HG03521 (cell line): ENCODE results near the gene ZNF318.
"Not testable (repeated sequence)": the region's sequence is repeated elsewhere in the genome, so short reads cannot be mapped to it uniquely, and the experiment has no call there.

Source experiments
- ATAC-seq: cut with Tn5 transposase; IDR thresholded peaks from one replicate; pipeline ENCODE4 v1.9.1; 2021; ENCODE audit warnings: mild to moderate bottlenecking, moderate library complexity; ENCODE audit not compliant: unreplicated experiment

Gene ZNF318

DNA sequence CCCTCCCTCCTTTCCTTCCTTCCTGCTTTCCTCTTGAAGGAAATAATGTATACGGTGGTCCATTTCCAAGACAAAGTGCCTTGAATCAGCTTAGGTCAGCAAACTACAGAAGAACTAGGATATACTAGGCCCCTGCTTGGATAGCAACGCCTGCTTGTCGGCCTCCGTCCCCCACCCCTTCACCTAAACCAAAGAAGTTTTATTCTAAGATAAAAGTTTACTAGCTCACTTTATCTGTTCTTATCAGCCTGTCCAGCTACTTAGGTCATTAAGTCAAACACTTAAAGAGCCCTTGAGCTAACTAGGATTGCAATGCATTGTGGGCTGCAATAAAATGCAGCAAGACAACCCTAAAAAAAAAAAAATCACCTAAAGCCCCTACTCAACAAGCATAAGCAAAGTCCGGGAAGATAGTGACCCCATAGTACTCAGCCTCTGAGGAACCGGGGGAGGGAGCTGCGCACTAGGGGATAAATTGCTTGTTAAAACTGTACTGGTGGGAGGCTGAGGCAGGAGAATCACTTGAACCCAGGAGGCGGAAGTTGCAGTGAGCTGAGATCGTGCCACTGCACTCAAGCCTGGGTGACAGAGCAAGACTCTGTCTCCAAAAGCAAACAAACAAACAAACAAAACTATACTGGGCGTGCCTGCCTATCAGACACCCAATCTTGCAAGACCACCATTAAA, 21.4 kb upstream of the ZNF318 start:
- not testable (repeated sequence) for ATAC-seq

DNA sequence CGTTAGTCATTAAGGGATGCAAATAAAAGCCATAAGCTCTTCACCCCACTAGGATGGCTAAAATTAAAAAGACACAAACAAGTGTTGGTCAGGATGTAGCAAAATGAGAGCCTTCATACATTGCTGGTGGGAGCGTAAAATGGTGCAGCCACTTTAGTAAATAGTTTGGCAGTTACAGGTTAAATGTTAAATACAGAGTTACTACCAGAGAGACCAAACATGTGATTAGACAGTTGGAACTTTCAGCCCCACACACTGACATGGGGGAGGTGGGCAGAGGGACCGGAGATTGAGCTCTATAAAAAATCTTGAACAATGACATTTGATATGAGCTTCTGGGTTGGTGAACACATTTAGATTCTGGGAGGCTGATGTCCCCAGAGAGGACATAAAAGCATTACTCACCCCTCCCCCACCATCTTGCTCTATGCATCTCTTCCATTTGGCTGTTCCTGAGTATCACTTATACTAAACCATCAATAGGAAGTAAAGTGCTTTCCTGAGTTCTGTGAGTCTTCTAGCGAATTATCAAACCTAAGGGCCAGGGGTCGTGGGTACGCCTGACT, 20.4 kb upstream of the ZNF318 start:
- ATAC-seq, result no peak

DNA sequence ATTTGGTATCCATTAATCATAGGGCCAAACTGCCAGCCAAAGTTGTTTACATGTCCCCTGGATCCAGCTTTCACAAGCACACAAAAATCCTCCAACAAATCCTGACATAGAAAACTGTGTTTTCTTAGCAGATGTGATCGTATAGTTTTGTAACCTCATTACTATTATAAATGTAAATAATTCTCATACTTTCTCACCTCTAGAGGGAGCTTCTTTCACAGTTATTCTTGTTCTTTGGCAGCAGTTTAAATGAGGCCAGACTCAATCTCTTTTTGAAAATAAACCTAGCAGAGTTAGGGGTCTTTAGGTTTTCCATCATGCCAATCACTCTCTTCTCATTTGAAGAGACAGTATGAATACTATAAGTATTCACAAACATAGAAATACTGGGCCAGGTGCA, 17.0 kb upstream of the ZNF318 start:
- no peak for ATAC-seq

DNA sequence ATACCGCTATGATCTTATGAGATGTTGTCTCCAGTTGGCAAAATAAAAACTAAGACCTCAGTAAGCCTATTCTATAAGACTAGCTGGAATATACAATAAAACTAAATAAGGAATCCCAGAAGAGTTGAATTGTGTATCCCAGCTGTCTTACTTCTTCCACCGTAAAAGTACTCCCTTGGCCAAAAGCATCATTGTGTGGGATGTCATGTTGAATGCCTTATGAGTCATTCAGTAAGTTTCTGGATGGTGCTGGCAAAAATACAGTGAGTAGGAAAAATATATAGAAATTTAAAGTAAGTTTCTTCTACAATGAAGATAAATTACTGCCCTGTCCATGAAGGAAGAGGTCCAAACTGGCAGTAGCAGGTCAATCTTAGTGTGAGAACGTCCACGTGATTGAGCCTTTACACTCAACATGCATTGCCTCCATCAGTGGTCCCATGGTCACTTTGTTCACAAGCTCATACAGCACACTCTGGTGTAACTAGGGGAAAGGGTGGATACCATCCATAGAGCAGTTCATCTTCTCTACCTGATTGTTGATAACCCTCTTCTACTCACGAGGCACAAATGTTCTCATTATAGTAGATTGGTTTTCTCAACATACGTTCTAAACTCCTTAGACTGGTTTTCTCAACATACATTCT, 13.7 kb upstream of the ZNF318 start:
- peak; percentile 29 for ATAC-seq

DNA sequence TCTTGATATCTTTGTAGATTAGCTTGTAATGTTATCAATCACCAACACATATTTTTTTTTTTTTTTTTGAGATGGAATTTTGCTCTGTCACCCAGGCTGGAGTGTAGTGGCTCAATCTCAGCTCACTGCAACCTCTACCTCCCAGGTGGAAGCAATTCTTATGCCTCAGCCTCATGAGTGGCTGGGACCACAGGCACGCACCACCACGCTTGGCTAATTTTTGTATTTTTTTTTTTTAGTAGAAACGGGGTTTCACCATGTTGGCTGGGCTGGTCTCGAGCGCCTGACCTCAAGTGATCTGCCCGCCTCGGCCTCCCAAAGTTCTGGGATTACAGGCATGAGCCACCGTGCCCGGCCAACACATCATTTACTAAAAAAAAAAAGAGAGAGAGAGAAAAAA, 11.4 kb upstream of the ZNF318 start:
- ATAC-seq, result not testable (repeated sequence)

DNA sequence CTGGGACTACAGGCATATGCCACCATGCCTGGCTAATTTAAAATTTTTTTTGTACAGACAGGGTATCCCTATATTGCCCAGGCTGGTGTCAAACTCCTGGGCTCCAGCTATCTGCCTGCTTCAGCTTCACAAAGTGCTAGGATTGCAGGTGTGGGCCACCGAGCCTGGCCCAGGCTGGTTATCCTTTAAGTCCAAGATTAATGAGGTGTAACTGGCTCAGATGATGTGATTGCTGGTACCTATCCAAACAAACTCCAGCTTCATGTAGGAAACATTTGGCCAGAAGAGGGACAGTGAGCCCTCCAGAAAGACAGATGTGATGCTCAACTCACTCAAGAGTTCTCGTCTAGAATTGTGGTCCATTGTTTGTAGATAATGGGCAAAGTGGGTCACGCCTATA, 9.2 kb upstream of the ZNF318 start:
- ATAC-seq, result no peak

DNA sequence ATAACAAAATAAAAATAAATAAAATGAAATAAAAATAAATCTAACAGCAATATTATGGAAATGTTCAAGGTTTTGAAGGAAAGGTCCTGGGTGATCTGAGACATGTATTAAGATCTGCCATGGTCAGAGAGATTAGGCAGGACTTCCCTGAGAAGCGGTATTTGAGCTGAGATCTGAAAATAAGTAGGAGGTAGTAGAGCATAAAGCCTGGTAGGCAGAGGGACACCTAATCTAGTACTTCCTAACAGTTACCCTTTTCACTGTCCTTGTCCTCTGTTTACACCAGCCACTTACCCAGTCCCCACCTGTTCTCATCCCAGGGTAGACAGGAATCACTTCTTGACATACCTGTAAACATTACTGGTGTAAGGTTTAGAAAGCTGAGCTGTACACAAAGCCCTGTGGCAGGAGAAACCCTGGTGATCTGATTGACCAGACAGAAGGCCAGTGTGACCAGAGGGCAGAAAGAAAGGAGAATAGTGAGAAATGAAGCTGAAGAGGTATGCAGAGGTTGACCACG, 8.3 kb upstream of the ZNF318 start:
- ATAC-seq, result no peak

DNA sequence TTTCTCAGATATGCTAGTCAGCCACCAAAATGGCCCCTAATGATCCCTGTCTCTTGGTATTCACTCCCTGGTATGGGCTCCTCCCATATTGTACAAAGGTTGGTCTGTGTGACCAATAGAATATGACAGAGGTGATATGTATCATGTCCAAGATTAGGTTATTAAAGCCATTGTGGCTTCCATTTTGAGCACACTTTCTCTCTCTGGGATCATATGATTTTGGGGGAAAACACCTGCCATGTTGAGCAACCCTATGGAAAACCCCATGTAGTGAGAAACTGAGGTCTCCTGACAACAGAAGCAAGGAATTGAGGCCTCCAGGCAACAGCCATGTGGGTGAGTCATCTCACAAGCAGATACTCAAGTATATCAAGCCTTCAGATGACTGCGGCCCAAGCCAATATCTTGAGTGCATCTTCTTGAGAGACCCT, 7.1 kb upstream of the ZNF318 start:
- no peak for ATAC-seq

DNA sequence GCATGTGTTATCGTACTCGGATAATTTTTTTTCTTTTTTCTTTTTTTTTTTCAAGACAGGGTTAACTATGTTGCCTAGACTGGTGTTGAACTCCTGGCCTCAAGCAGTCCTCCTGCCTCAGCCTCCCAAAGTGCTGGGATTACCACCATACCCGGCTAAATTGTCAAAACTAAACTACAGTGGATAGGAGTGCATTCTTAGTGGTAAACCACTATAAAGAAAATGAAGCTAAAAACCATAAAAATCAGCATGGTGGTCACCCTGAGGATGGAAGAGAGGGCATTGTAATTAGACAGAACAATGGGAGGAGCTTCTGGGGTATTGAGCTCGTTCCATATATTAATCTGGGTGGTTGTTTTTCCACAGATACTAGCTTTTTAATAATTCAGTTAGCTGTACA, 6.2 kb upstream of the ZNF318 start:
- no peak for ATAC-seq

DNA sequence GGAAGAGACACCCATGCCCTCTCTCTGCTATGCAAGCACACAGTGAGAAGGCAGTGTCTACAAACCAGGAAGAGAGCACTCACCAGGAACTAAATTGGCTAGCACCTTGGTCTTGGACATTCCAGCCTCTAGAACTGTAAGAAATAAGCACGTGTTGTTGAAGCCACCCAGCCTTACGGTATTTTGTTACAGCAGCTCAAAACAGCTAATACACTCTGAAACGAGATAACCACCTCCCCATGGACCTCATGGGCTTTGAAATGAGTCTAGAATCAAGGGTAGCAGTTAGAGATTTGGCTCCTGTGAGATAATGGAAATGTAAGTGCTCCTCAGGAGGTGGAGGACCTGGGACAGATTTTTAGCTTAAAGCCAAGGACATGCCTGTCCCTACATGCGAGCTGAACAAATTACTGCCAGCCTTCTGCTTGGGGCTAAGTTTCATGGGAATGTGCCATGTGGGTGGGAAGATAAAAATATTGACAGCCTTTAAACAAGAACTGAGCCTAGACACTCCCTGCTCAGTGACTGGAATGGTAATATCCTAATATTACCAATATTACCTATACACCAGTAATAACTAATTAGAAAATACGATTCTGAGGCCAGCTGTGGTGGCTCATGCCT, 3.9 kb upstream of the ZNF318 start:
- ATAC-seq, result no peak

DNA sequence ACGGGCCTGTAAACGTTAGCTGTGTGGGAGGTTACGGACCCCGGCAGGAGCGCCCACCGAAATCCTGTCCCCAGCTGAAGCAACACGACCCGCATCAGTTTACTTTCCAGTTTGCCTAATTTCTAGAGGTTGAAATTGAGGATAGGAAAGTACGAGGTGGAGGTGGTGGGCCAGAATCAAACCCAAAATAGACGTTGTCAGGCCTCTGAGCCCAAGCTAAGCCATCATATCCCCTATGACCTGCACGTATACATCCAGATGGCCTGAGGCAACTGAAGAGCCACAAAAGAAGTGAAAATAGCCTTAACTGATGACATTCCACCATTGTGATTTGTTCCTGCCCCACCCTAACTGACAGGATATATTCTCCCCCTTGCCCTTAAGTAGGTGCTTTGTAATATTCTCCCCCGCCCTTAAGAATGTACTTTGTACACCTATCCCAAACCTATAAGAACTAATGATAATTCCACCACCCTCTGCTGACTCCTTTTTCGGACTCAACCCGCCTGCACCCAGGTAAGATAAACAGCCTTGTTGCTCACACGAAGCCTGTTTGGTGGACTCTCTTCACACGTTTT, 645 bp upstream of the ZNF318 start:
- not testable (repeated sequence) for ATAC-seq

DNA sequence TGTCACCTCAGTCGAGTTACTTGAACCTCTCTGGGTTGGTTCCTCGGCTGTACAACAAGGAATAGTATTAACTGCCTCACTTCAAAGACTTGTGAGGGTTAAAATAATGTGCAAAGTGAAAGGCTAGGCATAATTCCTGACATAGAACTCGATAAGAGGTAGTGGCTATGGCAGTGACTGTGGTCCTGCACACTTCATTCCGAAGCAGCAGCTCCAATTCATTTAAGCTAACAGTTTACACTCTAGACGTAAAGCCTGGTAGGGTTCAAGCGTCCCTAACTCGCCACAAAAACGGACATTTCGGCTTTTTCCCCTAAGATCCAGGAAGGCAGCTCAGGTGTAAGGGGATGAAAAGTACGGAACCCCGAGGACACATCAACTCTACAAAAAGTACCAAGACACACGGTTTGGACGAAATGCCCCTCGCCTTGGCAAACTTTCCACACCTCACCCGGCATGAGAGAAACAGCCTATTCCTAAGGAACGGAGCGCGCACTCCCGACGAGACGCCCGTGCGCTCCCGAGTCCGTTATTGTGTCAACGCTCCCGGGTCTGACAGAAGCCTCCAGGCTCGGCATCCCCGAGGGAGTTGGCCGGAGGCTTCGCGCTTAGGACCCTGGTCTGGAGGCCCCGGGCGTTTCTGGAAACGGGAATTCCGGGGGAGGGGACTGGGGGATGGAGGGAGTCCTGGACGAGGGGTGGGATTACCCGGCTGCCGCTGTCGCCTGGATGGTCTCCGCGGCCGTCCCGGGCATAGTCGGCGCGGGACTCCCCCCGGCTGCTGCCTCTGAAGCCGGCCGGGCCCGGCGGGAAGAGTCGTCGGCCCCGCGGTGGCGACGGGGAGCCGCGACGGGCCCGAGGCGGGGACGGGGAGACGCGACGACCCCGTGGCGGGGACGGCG, 937 bp downstream of the ZNF318 start:
- no peak for ATAC-seq

DNA sequence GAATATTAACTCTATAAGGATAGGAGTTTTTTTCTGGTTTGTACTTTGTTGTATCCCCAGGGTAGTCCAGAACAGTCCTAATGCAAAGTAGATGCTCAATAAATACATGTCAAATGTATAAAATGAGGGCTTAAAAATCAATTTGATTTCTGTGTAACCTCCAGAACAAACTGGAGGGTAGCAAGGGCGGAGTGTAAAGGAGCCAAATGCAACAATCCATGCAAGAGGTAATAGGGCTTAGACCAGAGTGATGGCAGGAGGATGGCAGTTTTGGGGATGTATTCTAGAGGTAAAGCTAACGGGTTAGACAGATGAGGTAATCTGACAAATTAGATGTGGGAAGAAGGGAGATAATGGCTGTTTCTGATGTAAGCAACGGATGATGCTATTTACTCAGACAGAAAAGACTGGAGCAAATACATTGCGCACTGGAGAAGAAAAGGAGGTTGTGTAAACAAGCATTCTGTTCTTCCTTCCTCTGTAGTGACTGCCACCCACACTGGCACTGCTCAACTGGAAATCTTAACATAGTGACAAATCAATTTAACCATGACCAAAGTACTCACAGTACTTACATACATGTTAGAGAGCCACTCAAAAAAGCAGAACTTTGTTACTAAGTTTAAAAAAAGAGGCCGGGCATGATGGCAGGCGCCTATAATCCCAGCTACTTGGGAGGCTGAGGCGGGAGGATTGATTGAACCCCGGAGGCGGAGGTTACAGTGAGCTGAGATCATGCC, 2.0 kb downstream of the ZNF318 start:
- no peak for ATAC-seq

DNA sequence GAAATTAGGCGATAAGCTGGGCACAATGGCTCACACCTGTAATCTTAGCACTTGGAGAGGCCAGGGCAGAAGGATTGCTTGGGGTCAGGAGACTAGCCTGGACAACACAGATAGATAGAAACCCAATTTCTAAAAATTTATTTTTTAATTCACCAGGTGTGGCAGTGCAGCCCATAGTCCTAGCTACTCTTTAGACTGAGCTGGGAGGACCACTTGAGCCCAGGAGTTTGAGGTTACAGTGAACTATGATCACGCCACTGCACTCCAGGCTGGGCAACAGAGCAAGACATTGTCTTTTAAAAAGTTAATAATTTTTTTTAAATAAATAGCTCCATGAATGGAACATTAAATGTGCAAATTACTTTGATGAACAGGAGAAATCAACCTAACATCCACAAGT, 8.2 kb downstream of the ZNF318 start:
- no peak for ATAC-seq

DNA sequence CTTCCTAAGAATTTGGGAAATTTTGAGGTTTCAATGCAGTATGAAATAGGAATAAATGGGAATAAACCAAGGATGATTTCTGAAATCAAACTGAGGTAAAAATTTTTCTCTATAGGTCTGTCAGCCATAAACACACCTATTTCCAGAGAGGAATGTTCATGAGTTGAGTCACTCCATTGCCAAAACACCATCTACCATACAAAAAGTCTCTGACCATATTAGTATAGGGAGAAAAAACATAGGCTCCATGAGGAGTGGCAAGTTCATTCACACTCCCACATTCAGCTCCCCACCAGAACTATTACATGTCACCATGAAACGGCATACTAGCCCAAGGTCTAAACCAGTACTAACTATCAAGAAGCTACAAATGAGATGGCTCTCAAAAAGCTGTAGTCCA, 9.6 kb downstream of the ZNF318 start:
- ATAC-seq, result no peak

DNA sequence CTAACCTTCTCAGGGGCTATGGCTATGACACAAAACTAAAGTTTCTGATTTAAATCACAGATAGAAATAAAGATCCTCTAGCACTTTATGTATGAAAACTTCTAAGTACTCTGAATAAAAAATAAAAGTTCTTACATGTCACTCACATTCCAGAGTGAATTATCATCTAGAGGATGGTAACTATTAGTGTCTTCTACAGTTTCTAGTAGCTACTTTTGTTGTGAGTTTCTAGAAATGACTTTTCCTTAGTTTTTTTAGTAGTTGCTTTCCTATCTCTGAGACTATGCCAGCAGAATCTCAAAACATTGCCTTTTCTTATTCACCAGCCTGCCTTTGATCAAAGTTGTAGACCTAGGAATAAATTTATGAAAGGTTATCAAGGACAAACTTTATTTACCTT, 10.1 kb downstream of the ZNF318 start:
- ATAC-seq, result no peak

DNA sequence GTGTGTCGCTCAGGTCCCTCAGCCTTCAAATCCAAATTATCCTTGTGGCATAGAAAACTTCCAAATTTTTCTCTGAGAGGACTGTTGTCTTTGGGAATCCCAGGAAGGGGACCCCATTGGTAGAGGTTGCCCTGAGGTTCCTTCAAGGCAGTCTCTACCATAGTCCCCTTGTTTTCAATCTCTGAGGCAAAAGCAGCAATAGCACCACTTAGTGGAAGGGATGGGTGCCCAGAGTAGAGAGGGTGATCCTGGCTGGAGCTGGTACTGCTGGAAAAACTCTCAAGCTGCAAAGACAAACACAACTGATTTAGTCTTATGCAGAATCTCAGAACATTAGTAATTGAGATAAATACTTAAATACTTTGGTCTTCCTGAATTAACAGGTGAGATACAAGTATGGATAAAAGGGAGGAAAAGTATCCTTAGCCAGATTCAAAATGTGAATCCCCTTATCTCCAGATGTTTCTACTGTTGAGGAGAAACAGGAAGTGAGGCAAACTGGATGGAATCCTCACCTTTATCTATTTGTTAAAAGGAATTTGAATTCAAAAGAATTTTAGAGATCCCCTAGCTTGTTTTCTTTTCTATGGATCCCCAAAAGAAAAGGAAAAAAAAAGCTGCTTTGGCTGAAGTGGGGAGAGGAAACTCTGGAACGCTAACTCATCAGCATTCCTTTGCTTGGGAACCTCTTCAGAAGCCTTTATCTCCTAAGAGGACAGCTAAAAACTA, 13.4 kb downstream of the ZNF318 start:
- ATAC-seq, result no peak

DNA sequence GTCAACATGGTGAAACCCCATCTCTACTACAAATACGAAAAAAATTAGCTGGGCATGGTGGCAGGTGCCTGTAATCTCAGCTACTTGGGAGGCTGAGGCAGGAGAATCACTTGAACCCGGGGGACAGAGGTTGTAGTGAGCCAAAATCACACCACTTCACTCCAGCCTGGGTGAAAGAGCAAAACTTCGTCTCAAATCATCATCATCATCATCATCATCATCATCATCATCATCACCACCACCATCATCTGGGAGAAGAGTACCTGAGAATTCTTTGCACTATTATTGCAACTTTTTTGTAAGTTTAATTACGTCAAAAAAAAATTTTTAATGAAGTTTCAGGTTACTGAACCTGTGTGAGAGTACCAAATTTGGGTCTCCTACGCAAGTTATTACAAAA, 17.5 kb downstream of the ZNF318 start:
- not testable (repeated sequence) for ATAC-seq

DNA sequence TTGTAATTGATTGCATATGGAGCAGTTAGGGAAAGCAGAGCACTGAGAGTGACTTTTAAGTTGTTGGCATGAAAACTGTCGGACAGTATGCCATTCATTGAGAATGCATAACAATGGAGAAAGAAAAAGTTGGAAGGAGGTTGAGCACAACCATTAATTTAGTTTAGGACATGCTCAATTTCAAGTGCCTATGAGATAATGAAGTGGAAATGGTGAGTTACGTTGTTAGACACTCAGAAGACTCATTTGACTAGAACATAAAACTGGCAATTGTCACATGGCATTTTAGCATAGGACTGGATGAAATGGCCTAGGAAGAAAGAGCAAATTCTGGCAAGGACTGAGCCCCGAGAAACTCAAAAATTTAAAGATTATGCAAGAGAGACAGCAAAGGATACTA, 22.0 kb downstream of the ZNF318 start:
- ATAC-seq, result no peak
